Endothelial cell (in vitro differentiated cells): ENCODE data around the gene EHMT1. TPM values are rescaled to one million over a fixed set of nuclear protein-coding genes. Genes with fewer than 3 reads are reported as not detected.
A peak's percentile ranks its signal among the peaks of the same experiment; 100 is the strongest.

Experiments
- DNase-seq: peaks from one replicate; pipeline ENCODE4 v3.0.0; 2021; ENCODE audit warnings: low spot score
- H3K27ac Mint-ChIP-seq: one replicate; pipeline ENCODE4 v1.8.0; 2021; ENCODE audit warnings: mixed read lengths, inconsistent platforms; ENCODE audit not compliant: unreplicated experiment
- H3K27me3 Mint-ChIP-seq: one replicate; pipeline ENCODE4 v1.8.0; 2021; ENCODE audit warnings: mild to moderate bottlenecking, moderate library complexity, mixed read lengths, inconsistent platforms; ENCODE audit not compliant: unreplicated experiment
- H3K36me3 Mint-ChIP-seq: one replicate; pipeline ENCODE4 v1.8.0; 2021; ENCODE audit warnings: mild to moderate bottlenecking, low read depth, mixed read lengths, inconsistent platforms; ENCODE audit not compliant: unreplicated experiment
- H3K4me1 Mint-ChIP-seq: one replicate; pipeline ENCODE4 v1.8.0; 2021; ENCODE audit warnings: mild to moderate bottlenecking, mixed read lengths, inconsistent platforms; ENCODE audit not compliant: unreplicated experiment
- H3K4me3 Mint-ChIP-seq: one replicate; pipeline ENCODE4 v1.8.0; 2021; ENCODE audit warnings: mild to moderate bottlenecking, mixed read lengths, inconsistent platforms; ENCODE audit not compliant: unreplicated experiment
- H3K9me3 Mint-ChIP-seq: one replicate; pipeline ENCODE4 v1.8.0; 2021; ENCODE audit warnings: mixed read lengths, inconsistent platforms; ENCODE audit not compliant: unreplicated experiment
- total RNA-seq: library from RNA; stranded (reverse); fragmentation: NEBNext Ultra II Directional; extraction: Animal tissue kit (Norgen Biotek cat#: 25700); gene quantifications from one replicate; pipeline ENCODE4 v1.2.1, GENCODE V29; 2021; ENCODE audit not compliant: unreplicated experiment
- TF ChIP-seq, protein P1 (sequence below): fragments of 200-600 bp; sonication (generic); IDR thresholded peaks from one replicate; pipeline ENCODE4 v1.5.0; 2021; ENCODE audit warnings: antibody characterized with exemption; ENCODE audit not compliant: unreplicated experiment

Gene EHMT1
- total RNA-seq, 1 donor from 2014 or later, result 120 TPM

- Mint-ChIP-seq H3K4me3 (no peak overlapping the region), H3K27ac (peak overlapping the region; percentile 95), H3K9me3 (no peaks in the 10 kb centered on the region), H3K36me3 (no peaks in the 10 kb centered on the region), H3K27me3 (no peaks in the 10 kb centered on the region), H3K4me1 (peaks cover 31% of the 10 kb centered on the region)
- no peak for DNase-seq
- TF ChIP-seq, protein P1, sequence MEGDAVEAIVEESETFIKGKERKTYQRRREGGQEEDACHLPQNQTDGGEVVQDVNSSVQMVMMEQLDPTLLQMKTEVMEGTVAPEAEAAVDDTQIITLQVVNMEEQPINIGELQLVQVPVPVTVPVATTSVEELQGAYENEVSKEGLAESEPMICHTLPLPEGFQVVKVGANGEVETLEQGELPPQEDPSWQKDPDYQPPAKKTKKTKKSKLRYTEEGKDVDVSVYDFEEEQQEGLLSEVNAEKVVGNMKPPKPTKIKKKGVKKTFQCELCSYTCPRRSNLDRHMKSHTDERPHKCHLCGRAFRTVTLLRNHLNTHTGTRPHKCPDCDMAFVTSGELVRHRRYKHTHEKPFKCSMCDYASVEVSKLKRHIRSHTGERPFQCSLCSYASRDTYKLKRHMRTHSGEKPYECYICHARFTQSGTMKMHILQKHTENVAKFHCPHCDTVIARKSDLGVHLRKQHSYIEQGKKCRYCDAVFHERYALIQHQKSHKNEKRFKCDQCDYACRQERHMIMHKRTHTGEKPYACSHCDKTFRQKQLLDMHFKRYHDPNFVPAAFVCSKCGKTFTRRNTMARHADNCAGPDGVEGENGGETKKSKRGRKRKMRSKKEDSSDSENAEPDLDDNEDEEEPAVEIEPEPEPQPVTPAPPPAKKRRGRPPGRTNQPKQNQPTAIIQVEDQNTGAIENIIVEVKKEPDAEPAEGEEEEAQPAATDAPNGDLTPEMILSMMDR, result no peak
Measured at GRCh38 chr9:137679249-137679648, 60.4 kb downstream of the EHMT1 start.

- Mint-ChIP-seq H3K4me1 (peaks cover 31% of the 10 kb centered on the region), H3K27me3 (no peaks in the 10 kb centered on the region), H3K27ac (peak overlapping the region; percentile 78), H3K4me3 (no peak overlapping the region), H3K36me3 (no peaks in the 10 kb centered on the region), H3K9me3 (no peaks in the 10 kb centered on the region)
- no peak for DNase-seq
- TF ChIP-seq, protein P1, result no peak
Measured at GRCh38 chr9:137679695-137680305, 61.0 kb downstream of the EHMT1 start.

GRCh38 chr9:137680444-137681358 is 61.9 kb downstream of the EHMT1 start:
- DNase-seq, result no peak
- Mint-ChIP-seq H3K36me3 (no peaks in the 10 kb centered on the region), H3K27me3 (peaks cover 2% of the 10 kb centered on the region), H3K9me3 (no peaks in the 10 kb centered on the region), H3K4me1 (peaks cover 31% of the 10 kb centered on the region), H3K4me3 (no peak overlapping the region), H3K27ac (no peak overlapping the region)
- TF ChIP-seq, protein P1, result no peak

- Mint-ChIP-seq H3K4me1 (peaks cover 35% of the 10 kb centered on the region), H3K27me3 (peaks cover 2% of the 10 kb centered on the region), H3K36me3 (no peaks in the 10 kb centered on the region), H3K9me3 (no peaks in the 10 kb centered on the region), H3K4me3 (no peak overlapping the region), H3K27ac (no peak overlapping the region)
- DNase-seq, result no peak
- TF ChIP-seq, protein P1, result no peak
Measured at GRCh38 chr9:137682428-137683105, 63.8 kb downstream of the EHMT1 start.
